Lower leg skin (tissue), 3 donors: ENCODE results near the gene AHRR.

Experiments
- POLR2A ChIP-seq, 2 donors: fragments of 450-650 bp; IDR thresholded peaks; one replicate each; pipeline ENCODE4 v1.6.1; 2016 to 2017; ENCODE audit warnings: antibody characterized with exemption in 2 of 2, mild to moderate bottlenecking in 1 of 2, moderate library complexity in 1 of 2
- TF ChIP-seq, protein P1 (sequence below), 3 donors: fragments of 450-650 bp; IDR thresholded peaks; one replicate each; pipeline ENCODE4 v1.5.1; 2016; ENCODE audit warnings: antibody characterized with exemption in 3 of 3, mild to moderate bottlenecking in 3 of 3, moderate library complexity in 2 of 3

DNA sequence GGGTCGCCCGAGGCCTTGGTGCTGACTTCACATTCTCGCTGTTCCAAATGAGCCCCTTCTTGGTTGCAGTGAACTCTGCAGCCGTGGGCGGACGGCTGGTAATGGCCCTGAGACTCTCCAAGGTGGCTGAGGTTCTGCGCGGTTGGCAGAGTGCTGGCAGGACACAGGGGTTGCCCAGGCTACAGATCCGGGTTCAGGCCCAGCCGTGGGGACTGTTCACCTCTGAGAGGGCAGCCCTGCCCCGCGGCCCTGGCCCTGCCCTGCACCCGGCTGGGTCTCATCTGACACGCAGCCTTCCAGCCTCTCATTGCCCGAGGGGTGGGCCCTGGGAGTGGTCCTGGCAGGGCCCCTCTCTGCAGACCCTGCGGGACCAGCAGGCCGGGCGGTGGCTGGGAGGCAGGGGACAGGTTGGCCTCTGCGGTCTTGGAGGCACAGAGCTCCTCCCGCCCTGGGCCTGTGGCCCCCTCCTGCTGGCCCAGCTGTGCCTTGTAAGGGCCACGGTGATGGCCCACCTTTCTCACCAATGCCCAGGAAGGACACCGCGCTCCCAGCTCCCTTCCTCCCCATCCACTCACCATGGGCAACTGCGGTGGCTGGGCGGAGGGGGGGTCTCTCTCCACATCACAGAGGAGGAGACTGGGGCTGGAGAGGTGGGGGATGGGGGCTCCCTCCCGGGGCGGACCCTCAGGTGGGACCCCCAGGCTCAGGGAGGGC is 51.6 kb downstream of the AHRR start:
- TF ChIP-seq, protein P1, sequence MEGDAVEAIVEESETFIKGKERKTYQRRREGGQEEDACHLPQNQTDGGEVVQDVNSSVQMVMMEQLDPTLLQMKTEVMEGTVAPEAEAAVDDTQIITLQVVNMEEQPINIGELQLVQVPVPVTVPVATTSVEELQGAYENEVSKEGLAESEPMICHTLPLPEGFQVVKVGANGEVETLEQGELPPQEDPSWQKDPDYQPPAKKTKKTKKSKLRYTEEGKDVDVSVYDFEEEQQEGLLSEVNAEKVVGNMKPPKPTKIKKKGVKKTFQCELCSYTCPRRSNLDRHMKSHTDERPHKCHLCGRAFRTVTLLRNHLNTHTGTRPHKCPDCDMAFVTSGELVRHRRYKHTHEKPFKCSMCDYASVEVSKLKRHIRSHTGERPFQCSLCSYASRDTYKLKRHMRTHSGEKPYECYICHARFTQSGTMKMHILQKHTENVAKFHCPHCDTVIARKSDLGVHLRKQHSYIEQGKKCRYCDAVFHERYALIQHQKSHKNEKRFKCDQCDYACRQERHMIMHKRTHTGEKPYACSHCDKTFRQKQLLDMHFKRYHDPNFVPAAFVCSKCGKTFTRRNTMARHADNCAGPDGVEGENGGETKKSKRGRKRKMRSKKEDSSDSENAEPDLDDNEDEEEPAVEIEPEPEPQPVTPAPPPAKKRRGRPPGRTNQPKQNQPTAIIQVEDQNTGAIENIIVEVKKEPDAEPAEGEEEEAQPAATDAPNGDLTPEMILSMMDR (IDR thresholded peaks at IDR 0.05): no peak
- no peak for TF ChIP-seq POLR2A (IDR thresholded peaks at IDR 0.05)
